Left lung (tissue), 10 donors: ENCODE results near the gene TLE1. TPM values are rescaled to one million over a fixed set of nuclear protein-coding genes. Genes with fewer than 3 reads are reported as not detected.

Source experiments
- ATAC-seq: fragments of 200-7000 bp; cut with Tn5 transposase; one replicate; pipeline ENCODE4 v1.9.1; 2020; ENCODE audit warnings: moderate library complexity
- DNase-seq, 4 donors: peaks; one replicate each; pipeline ENCODE4 v3.0.0-alpha.2; 2013 to 2020
- H3K27ac ChIP-seq, 2 donors: fragments of 200-600 bp; sonication (generic) in 1 of 2; one replicate each; pipeline versions ENCODE4 v1.5.0 to v1.8.0; 2020 to 2021
- H3K27me3 ChIP-seq, 2 donors: fragments of 200-600 bp; sonication (generic) in 1 of 2; one replicate each; pipeline versions ENCODE4 v1.5.0 to v1.8.0; 2020 to 2021
- H3K36me3 ChIP-seq, 2 donors: fragments of 200-600 bp; sonication (generic) in 1 of 2; one replicate each; pipeline versions ENCODE4 v1.5.0 to v1.8.0; 2020 to 2021
- H3K4me1 ChIP-seq, 2 donors: fragments of 200-600 bp; one replicate each; pipeline ENCODE4 v1.8.0; 2021
- H3K4me3 ChIP-seq, 2 donors: fragments of 200-600 bp; sonication (generic) in 1 of 2; one replicate each; pipeline versions ENCODE4 v1.5.0 to v1.8.0; 2020 to 2021; ENCODE audit warnings: mild to moderate bottlenecking in 1 of 2
- H3K9me3 ChIP-seq, 2 donors: fragments of 200-600 bp; sonication (generic) in 1 of 2; one replicate each; pipeline versions ENCODE4 v1.5.0 to v1.8.0; 2020 to 2021
- intact Hi-C, 2 donors: fragments of 100-400 bp; cut with DNase I; formaldehyde crosslinking; loops; one replicate each; pipeline versions ENCODE4 v1.11.2 to v1.14.2; 2022
- polyA plus RNA-seq, 6 donors: library from polyadenylated mRNA; unstranded; fragments of 120-200 nt; gene quantifications; one replicate each; pipeline ENCODE4 v1.2.1, GENCODE V29; 2013; ENCODE audit not compliant: insufficient read length in 6 of 6
- total RNA-seq, 2 donors: library from RNA; stranded (reverse); fragmentation: NEBNext Ultra II Directional; extraction: Animal tissue kit (Norgen Biotek cat#: 25700); gene quantifications; one replicate each; pipeline ENCODE4 v1.2.1, GENCODE V29; 2021
- TF ChIP-seq, protein P1 (sequence below), 2 donors: fragments of 200-600 bp; sonication (generic) in 1 of 2; IDR thresholded peaks; one replicate each; pipeline versions ENCODE4 v1.5.0 to v1.8.0; 2021; ENCODE audit warnings: antibody characterized with exemption in 2 of 2
- donor health status: DM: no; HTN: yes; CAD: no.
- donor health status: DM: no; HTN: no; CAD: no.

The TLE1 gene
- total and polyA plus RNA-seq, 8 donors, result 15.1 to 44.3 (median 40.0) TPM

DNA sequence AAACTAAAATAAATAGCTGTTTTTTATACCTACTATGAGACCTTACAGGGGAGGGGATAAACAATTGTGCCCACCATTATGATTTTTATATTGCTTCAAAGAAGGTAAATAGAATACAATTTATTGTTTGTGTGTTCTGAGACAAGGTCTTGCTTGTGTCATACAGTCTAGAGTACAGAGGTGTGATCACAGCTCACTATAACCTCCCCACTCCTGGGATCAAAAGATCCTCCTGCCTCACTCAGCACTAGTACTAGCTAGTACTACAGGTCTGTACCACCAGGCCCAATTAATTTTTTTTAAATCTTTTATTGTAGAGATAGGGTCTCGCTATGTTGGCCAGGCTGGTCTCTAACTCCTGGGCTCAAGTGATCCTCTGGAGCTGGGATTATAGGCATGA is 11.3 kb downstream of the TLE1 start:
- DNase-seq, result no peak
- Histone ChIP-seq H3K9me3 (no peaks in the 10 kb centered on the region), H3K27me3 (no peaks in the 10 kb centered on the region), H3K27ac (no peak overlapping the region), H3K4me3 (no peak overlapping the region), H3K36me3 (peaks cover 0 to 17% of the 10 kb centered on the region in 2 donors), H3K4me1 (peaks cover 3 to 14% of the 10 kb centered on the region in 2 donors)
- ATAC-seq, result no peak
- intact Hi-C loops, result no loop called here
- TF ChIP-seq, protein P1, sequence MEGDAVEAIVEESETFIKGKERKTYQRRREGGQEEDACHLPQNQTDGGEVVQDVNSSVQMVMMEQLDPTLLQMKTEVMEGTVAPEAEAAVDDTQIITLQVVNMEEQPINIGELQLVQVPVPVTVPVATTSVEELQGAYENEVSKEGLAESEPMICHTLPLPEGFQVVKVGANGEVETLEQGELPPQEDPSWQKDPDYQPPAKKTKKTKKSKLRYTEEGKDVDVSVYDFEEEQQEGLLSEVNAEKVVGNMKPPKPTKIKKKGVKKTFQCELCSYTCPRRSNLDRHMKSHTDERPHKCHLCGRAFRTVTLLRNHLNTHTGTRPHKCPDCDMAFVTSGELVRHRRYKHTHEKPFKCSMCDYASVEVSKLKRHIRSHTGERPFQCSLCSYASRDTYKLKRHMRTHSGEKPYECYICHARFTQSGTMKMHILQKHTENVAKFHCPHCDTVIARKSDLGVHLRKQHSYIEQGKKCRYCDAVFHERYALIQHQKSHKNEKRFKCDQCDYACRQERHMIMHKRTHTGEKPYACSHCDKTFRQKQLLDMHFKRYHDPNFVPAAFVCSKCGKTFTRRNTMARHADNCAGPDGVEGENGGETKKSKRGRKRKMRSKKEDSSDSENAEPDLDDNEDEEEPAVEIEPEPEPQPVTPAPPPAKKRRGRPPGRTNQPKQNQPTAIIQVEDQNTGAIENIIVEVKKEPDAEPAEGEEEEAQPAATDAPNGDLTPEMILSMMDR (IDR thresholded peaks at IDR 0.05), result no peak

DNA sequence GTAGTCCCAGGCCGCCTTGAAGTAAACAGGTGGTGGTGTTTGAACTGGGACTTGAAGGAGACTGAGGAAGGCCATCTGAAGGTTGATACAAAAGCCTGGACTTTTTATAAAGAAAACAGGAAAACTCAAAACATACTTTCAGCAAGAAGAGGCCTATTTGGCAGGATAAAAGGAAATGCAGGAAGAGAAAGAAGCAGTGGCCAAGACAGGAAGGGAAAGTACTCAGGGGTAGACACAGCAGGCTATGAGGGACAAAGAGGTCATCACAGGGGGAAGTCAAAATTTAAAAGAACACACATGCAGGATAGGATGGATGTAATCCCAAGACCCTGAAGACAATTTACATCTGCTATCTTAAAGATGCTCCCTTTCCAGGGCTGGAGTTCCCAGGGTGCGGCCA is 13.0 kb downstream of the TLE1 start:
- Histone ChIP-seq H3K27ac (no peak overlapping the region), H3K36me3 (peaks cover 0 to 12% of the 10 kb centered on the region in 2 donors), H3K27me3 (no peaks in the 10 kb centered on the region), H3K4me3 (no peak overlapping the region), H3K9me3 (no peaks in the 10 kb centered on the region), H3K4me1 (peaks cover 2 to 3% of the 10 kb centered on the region in 2 donors)
- no peak for DNase-seq
- intact Hi-C loops, result no loop called here
- ATAC-seq, result no peak
- TF ChIP-seq, protein P1 (IDR thresholded peaks at IDR 0.05), result no peak

DNA sequence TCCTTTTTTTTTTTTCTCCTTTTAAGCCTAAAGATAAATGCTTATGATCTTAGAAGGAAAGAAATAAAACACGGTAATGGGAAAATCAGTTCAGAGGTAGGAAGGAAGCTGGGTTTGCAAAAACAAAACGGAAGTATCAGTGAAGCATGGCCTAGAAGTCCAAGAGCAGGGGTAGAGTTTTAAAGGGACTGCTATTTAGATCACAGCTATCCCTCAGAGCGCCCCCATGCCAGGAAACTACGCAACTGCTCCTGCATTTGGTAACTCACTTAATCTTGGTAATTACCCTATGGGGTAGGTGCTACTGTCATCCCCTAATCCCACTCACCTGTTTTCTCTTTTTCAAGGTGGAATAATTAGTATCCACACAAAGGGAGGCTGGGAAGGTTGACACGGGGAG is 16.0 kb downstream of the TLE1 start:
- ATAC-seq (no peak), DNase-seq (no peak)
- Histone ChIP-seq H3K4me1 (peaks cover 3 to 4% of the 10 kb centered on the region in 2 donors), H3K27ac (no peak overlapping the region), H3K27me3 (no peaks in the 10 kb centered on the region), H3K36me3 (peaks cover 0 to 8% of the 10 kb centered on the region in 2 donors), H3K4me3 (no peak overlapping the region), H3K9me3 (no peaks in the 10 kb centered on the region)
- intact Hi-C loops, result no loop called here
- TF ChIP-seq, protein P1 (IDR thresholded peaks at IDR 0.05), result no peak

DNA sequence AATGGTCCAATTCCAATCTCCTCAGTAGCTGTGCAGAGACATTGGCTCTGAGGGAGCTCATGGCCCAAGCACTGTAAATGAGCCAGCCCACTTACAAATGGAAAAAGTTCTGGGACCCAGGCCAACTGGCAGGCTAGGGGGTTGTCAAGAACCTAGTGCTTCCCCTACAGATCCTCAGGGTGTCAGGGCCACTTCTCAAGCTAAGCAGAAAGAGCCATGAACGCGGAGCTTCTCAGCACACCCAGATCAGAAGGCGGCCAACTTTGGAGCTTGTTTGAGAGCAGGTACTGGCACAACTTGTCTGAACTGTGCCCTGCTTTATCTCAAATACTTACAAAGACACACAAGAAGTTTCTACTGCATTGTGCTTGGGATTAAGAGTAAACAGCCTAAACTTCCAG is 17.5 kb downstream of the TLE1 start:
- DNase-seq, result peak in 3 of 4 donors; percentile 78 to 95 (median 94)
- Histone ChIP-seq H3K4me3 (no peak overlapping the region), H3K4me1 (peaks cover 3 to 4% of the 10 kb centered on the region in 2 donors), H3K36me3 (peaks cover 0 to 10% of the 10 kb centered on the region in 2 donors), H3K27me3 (no peaks in the 10 kb centered on the region), H3K27ac (peak overlapping the region in 1 of 2 donors; percentile 5), H3K9me3 (no peaks in the 10 kb centered on the region)
- intact Hi-C loops, result no loop called here
- peak; percentile 92 for ATAC-seq
- TF ChIP-seq, protein P1 (IDR thresholded peaks at IDR 0.05), result no peak

DNA sequence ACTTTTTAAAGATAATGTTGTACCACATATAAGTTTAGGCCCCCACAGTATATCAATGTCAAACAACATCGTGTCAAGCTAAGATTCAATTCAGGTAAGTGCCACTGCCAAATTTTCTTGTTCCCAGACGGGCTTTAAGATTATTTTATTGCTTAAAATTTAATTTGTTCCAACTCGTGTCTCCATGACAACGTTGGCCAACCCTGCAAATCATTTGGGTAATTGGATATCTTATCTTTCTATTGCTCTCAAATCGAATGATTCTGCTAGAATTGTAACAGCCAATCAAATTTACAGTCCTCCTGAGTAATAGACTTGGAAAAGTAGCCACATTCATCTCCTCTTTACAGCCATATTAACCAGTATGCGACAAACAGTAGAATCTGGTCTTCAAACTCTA is 19.5 kb downstream of the TLE1 start:
- Histone ChIP-seq H3K36me3 (peaks cover 0 to 3% of the 10 kb centered on the region in 2 donors), H3K9me3 (no peaks in the 10 kb centered on the region), H3K4me3 (no peak overlapping the region), H3K4me1 (peaks cover 8 to 13% of the 10 kb centered on the region in 2 donors), H3K27ac (no peak overlapping the region), H3K27me3 (no peaks in the 10 kb centered on the region)
- intact Hi-C loops, result no loop called here
- DNase-seq (no peak), ATAC-seq (no peak)
- TF ChIP-seq, protein P1 (IDR thresholded peaks at IDR 0.05), result no peak
